ENCODE measurements around the gene ANKRD12.

ANKRD12 gene

GRCh38 chr18:9275890-9276289 is 139.3 kb downstream of the ANKRD12 start:
- H2AFZ ChIP-seq (ENCODE audit: low read depth, low read length, severe bottlenecking), result no peak overlapping the region
- H3K9me2 ChIP-seq (replicated peaks; ENCODE audit: insufficient read depth, low read length), result no peaks in the 10 kb centered on the region
- no peaks in the 10 kb centered on the region for H3K79me2 ChIP-seq (ENCODE audit: insufficient read depth, low read length)
- peaks cover 7% of the 10 kb centered on the region for H3K36me3 ChIP-seq (ENCODE audit: low read length)
- H3K27me3 ChIP-seq (ENCODE audit: low read length), result no peaks in the 10 kb centered on the region
- H3F3A ChIP-seq (ENCODE audit: insufficient read depth), result no peaks in the 10 kb centered on the region
- H3K9me3 ChIP-seq (ENCODE audit: insufficient read depth, low read length), result no peaks in the 10 kb centered on the region
- no peak overlapping the region for H3K9ac ChIP-seq (ENCODE audit: low read length)
- no peak for TF ChIP-seq CTCF (IDR thresholded peaks at IDR 0.05; ENCODE audit: insufficient read depth, low read length, poor library complexity, severe bottlenecking)
- TF ChIP-seq EZH2phosphoT487 (conservative IDR thresholded peaks at IDR 0.05; ENCODE audit: low read length), result no peak
- no peak overlapping the region for H3K27ac ChIP-seq (ENCODE audit: low read depth, low read length)
- no peak overlapping the region for H3K4me2 ChIP-seq (ENCODE audit: low read depth, low read length, poor library complexity, severe bottlenecking)
- H3K4me3 ChIP-seq (ENCODE audit: insufficient read depth, low read length, poor library complexity, severe bottlenecking), result no peak overlapping the region
- H4K20me1 ChIP-seq (ENCODE audit: low read depth, low read length), result no peaks in the 10 kb centered on the region

GRCh38 chr18:9278028-9278427 is 141.4 kb downstream of the ANKRD12 start:
- H2AFZ ChIP-seq (ENCODE audit: low read depth, low read length, severe bottlenecking), result no peak overlapping the region
- H3K36me3 ChIP-seq (ENCODE audit: low read length), result peaks cover 7% of the 10 kb centered on the region
- no peak overlapping the region for H3K9ac ChIP-seq (ENCODE audit: low read length)
- no peaks in the 10 kb centered on the region for H3F3A ChIP-seq (ENCODE audit: insufficient read depth)
- no peaks in the 10 kb centered on the region for H3K9me3 ChIP-seq (ENCODE audit: insufficient read depth, low read length)
- H3K27me3 ChIP-seq (ENCODE audit: low read length), result no peaks in the 10 kb centered on the region
- H3K27ac ChIP-seq (ENCODE audit: low read depth, low read length), result no peak overlapping the region
- TF ChIP-seq CTCF (IDR thresholded peaks at IDR 0.05; ENCODE audit: insufficient read depth, low read length, poor library complexity, severe bottlenecking) (no peak), EZH2phosphoT487 (conservative IDR thresholded peaks at IDR 0.05; ENCODE audit: low read length) (no peak)
- H3K4me3 ChIP-seq (ENCODE audit: insufficient read depth, low read length, poor library complexity, severe bottlenecking), result no peak overlapping the region
- H4K20me1 ChIP-seq (ENCODE audit: low read depth, low read length), result no peaks in the 10 kb centered on the region
- H3K79me2 ChIP-seq (ENCODE audit: insufficient read depth, low read length), result no peaks in the 10 kb centered on the region
- no peak overlapping the region for H3K4me2 ChIP-seq (ENCODE audit: low read depth, low read length, poor library complexity, severe bottlenecking)
- H3K9me2 ChIP-seq (replicated peaks; ENCODE audit: insufficient read depth, low read length), result no peaks in the 10 kb centered on the region

- Histone ChIP-seq H3K79me2 (ENCODE audit: insufficient read depth, low read length) (no peaks in the 10 kb centered on the region), H3K9me3 (ENCODE audit: insufficient read depth, low read length) (no peaks in the 10 kb centered on the region), H3K27ac (ENCODE audit: low read depth, low read length) (no peak overlapping the region), H3K27me3 (ENCODE audit: low read length) (no peaks in the 10 kb centered on the region), H4K20me1 (ENCODE audit: low read depth, low read length) (no peaks in the 10 kb centered on the region), H3K4me2 (ENCODE audit: low read depth, low read length, poor library complexity, severe bottlenecking) (no peak overlapping the region), H3K9me2 (replicated peaks; ENCODE audit: insufficient read depth, low read length) (no peaks in the 10 kb centered on the region), H3F3A (ENCODE audit: insufficient read depth) (no peaks in the 10 kb centered on the region), H3K4me3 (ENCODE audit: insufficient read depth, low read length, poor library complexity, severe bottlenecking) (no peak overlapping the region), H3K36me3 (ENCODE audit: low read length) (peaks cover 2% of the 10 kb centered on the region; the same call in 1 of the 2 replicates), H3K9ac (ENCODE audit: low read length) (no peak overlapping the region), H2AFZ (ENCODE audit: low read depth, low read length, severe bottlenecking) (no peak overlapping the region)
- TF ChIP-seq CTCF (IDR thresholded peaks at IDR 0.05; ENCODE audit: insufficient read depth, low read length, poor library complexity, severe bottlenecking) (no peak), EZH2phosphoT487 (conservative IDR thresholded peaks at IDR 0.05; ENCODE audit: low read length) (no peak)
Observed at GRCh38 chr18:9280849-9281248, 144.3 kb downstream of the ANKRD12 start.
